Hematopoietic multipotent progenitor cell treated with erythropoietin and hydrocortisone succinate and interleukin-3 and kit ligand, for 6 days (in vitro differentiated cells): ENCODE measurements around the gene CDC42BPB.
"Not testable (repeated sequence)": the region's sequence is repeated elsewhere in the genome, so short reads cannot be mapped to it uniquely, and the experiment has no call there.

ENCODE experiments used
- DNase-seq: peaks from one replicate; pipeline ENCODE4 v3.0.0-alpha.2; 2015

The CDC42BPB gene

DNA sequence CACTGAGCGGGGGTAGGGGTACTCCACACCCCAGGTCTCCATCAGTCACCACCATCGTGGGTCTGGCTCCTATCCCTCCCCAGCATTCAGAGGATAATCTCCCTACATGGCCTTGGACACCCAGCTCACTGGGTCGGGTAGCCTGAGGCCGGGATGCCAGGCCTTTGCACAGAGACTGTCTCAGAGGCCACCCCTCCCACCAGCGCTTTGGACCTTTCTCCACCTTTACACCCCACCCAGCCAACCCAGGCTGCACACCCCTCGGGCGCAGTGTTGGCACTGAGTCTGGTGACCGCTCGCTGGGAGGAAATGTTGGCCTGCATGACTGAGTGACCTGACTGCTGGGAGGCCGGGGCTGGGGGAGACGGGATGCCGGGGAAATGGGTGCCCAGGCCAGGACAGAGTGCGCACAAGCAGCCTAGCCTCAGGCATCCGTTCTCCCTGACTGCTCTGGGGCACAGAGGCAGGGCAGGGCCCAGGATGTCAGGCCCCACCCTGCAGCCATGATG lies 16.1 kb upstream of the CDC42BPB start:
- no peak for DNase-seq

DNA sequence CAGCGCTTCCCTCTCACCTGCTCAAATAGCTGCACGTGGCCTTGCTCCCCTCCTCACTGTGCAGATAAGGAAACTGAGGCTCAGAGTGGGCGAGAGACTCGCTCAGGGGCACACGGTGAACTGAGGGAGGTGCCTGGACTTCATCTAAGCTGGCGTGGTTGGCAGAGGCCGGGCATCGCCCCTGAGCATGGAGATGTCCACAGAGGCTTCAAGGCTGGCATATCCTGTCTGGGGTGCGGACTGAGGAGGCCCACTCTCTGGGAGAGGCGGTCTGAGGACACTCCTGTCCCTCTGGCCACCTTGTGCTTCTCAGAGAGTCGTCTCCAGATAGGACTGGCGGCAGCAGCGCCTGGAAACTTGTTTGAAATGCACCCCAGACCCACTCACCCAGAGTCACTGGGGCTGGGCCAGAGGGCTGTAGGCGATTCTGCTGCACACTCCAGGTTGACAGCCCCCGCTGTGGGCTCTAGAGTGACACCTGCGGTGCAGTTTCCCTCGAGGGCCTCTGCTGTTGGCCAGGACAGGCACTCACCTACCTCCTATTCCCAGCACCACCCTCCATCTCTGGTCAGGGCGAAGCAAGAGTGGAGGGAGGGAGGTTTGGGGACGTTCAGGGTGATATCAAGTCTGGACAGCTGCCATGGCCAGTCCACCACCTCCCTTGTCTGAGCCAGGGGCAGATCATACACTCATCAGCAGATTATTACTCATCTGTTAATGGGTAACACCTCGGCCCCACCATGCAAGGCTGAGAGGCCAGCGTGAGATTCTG lies 15.4 kb upstream of the CDC42BPB start:
- no peak for DNase-seq

DNA sequence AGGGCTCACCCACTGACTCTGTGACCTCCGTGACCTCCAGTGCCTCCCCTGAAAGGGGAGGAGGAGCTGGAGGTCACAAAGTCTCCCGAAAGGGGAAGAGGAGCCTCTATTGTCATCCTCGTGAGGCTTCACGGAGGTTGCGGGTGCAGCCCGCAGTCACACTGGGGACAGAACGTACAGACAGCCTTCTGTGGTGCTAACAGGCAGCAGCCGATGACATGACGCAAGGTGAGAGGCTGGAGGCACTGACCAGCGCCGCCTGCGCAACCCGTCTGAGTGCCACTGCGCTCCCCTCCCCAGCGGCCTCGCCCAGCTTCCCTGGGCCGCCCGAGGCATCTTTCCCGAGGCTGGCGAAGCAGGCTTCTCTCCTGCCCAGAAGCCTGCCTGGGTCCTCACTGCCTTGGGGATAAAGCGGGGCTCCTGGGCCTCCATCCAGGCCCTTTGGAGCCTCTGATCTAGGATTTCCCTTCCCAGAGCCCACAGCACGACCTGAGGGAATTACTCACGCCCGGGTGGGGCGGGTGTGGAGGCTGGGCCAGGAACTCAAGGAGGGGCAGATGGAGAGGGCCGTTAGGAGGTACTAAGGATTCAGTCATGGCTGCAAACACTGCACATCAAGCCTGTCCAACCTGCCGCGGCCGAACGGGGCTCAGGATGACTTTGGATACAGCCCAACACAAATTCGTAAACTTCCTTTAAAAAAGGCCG lies 14.3 kb upstream of the CDC42BPB start:
- no peak for DNase-seq

DNA sequence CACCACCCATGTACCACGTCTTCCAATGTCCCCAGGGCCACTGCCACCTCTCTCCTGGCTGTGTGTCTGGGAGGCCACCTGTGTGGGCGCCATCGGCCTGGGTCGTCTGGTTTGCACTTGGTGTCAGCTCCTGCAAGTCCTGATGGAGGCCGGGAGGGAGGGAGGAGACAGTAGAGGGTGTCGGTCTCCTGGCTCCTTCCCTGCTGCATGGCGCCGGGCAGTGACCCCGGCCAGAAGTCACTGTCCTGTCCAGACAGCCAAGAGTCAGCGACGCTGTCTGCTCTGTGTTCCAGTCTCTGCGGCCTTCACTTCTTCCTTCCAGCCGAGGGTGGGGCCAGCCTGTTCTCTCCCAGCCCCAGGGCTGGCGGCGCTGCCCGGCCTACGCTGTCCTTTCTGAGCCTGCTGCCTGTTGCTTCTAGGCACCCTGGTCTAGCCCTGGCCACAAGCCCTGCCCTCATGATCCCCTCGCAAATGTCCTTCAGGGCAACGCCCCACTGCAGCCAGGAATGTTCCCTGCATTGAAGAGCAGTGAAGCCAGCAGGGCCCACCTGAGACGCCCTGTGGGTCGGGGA lies 13.7 kb upstream of the CDC42BPB start:
- DNase-seq: no peak

DNA sequence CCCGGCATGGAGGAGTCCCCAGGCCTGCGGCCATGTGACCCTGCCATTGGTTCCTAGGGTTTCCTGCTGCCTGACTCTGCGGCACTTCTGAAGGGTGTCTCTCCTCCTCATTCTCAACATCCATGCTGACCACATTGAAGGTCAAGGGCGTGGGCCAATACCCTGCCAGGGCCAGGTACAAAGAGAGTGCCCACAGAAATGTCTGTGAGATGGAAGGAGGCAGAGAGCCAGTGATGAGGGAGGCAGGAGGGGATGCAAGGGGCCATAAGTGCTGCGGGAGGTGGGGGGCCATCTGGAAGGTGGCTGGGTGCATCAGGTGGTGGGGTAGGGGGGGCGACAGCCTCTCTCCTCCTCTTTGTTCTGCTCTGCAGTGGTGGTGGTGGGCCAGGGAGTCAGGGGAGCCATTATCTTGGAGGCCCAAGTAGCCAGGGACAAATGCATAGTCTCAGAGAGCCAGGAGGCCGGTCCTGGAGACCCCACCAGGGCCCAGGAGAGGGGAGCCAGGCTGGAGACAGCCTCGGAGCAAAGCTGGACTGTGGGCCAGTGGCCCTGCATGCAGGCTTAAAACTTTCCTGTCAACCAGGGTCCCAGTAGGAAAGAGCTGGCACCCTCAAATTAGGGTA lies 13.0 kb upstream of the CDC42BPB start:
- no peak for DNase-seq

DNA sequence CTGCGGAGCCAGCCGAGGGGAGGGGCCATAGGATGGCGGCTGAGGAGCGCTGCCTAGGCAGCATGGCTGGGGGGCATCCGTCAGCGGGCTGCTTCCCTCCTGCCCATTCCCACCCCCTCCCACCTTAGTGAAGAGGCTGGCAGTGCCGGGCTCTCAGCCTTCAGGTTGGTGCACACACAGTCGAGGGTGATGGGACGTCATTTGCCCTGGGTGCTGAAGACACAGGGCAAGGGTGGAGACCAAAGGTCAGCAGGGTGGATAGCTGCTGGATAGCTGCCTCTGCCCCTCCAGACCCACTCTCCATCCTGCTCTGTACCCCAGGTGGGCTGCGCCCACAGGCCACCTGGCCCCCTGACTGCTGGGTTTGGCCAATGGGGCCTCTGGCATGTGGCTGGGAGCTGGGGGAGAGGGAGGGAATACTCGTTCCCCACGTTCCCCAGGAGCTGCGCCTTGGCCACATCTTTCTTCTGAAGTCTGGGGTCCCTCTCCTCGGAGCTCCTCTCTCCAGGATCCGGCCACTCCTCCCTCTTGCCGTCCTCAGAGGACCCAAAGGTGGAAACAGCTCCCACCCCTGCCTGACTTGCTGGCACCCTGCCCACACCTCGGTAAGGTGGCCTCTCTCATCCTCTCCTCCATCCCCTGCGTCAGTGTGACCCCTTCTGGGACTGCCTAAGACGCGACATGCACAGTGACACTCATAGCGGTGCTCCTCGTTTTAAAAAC lies 11.2 kb upstream of the CDC42BPB start:
- no peak for DNase-seq

DNA sequence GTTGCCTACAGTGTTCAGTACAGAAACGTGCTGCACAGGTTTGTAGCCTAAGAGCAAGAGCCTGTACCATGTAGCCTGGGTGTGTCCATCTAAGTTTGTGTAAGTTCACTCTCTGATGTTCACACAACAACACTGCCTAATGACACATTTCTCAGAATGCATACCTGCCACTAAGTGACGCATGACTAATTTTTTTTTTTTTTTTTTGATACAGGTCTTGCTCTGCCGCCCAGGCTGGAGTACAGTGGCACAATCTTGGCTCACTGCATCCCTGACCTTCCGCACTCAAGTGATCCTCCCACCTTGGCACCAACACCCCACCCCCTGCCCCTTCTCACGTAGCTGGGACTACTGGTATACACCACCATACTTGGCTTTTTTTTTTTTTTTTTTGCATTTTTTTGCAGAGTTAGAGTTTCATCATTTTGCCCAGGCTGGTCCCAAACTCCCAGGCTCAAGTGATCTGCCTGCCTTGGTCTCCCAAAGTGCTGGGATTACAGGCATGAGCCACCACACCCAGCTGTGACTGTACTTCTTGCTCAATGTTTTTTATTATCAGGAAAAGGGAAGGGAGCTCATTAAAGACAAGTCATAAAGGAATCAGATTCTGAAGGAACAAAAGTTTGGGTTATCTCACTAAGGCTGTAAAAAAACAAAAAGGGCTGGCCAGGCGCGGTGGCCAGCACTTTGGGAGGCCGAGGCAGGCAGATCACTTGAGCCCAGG lies 10.0 kb upstream of the CDC42BPB start:
- DNase-seq: no peak

DNA sequence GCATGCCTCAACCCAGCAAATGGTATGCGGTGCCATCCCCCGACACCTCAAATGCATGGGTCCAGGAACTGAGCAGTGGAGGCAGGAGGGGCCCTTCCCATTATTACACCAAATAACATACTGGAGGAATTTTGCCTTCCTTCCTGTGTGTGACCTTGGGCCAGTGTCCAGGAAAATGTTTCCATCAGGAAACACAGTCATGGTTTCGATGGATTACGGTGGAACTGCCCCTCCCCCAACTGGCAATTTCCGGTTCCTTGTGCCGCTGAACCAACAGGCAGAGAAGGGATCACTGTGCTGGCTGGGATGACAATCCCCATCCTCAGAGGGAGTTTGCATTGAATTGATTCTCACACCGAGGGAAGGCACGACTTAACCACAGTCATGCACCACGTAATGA lies 9.1 kb upstream of the CDC42BPB start:
- no peak for DNase-seq

DNA sequence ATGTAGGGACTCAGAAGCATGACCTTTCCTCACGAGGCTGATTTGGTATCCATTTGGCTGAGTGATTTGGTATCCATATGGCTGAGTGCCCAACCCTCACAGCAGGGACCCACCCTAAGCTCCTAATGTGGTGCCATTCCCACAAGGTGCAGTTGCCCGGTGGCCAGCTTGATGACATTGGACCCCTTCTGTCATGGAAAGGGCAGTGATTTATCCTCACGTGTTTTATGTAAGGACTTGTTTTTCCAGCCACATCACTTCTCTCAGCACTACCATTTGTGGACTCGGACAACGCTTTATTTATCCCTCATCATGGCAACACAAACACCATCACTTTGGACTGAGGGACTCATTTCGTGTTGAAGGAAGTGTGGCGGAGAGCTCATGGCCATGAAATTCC lies 8.5 kb upstream of the CDC42BPB start:
- no peak for DNase-seq

DNA sequence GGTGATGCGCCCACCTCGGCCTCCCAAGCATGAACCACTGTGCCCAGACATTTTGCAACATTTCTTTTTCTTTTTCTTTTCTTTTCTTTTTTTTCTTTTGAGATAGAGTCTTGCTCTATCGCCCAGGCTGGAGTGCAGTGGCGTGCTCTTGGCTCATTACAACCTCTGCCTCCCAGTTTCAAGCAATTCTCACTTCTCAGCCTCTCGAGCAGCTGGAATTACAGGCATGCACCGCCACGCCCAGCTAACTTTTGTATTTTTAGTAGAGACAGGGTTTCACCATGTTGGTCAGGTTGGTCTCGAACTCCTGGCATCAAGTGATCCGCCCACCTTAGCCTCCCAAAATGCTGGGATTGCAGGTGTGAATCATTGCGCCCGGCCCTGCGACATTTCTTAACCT lies 7.6 kb upstream of the CDC42BPB start:
- DNase-seq: no peak

DNA sequence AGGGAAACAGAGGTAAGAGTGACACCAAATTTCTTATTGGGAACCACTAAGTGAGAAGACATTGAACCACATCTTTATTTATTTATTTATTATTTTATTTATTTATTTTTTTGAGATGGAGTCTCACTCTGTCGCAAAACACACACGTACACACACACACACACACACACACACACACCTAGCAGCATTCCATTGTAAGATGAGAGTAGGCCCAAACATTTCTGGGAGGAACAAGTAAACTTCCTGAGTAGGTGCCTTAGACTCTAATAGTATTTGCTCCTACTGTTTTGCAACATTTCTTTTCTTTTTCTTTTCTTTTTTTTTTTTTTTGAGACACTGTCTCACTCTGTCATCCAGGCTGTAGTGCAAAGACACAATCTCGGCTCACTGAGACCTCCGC lies 7.1 kb upstream of the CDC42BPB start:
- DNase-seq: no peak

DNA sequence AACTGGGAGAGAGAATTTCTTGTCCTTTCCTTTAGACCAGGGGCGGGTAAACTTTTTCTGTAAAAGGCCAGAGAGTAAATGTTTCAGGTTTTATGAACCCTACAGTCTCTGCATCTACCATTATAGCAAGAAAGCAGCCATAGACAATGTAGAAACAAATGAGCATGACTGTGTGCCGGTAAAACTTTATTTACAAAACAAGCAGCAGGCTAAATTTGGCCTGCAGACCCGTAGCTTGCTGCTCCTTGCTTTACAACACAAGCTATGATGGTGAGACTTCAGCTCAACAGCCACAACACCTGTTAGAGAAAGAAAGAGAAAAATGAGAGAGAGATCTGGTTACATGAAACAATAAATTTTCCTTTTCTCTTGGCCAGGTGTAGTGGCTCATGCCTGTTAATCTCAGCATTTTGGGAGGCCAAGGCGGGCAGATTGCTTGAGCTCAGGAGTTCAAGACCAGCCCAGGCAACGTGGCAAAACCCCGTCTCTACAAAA lies 4.2 kb upstream of the CDC42BPB start:
- no peak for DNase-seq

DNA sequence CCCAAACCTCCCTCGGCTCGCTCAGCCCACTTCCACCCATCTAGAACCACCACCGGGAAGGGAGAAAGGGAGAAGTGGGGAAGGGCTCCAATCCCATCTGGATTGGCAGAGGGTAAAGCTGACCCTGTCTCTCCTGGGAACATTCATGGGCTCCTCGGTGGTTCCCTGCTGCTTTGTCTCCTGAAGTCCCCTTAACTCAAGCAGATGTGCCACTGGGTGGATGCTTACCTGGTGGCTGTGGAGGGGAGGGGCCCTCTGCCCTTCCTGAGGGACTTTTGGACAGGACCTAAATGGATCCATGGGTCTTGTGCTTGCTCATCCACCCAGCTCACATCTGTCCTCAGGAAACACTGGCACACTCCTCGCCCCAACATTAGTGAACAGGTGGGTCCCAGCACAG lies 2.2 kb upstream of the CDC42BPB start:
- no peak for DNase-seq

DNA sequence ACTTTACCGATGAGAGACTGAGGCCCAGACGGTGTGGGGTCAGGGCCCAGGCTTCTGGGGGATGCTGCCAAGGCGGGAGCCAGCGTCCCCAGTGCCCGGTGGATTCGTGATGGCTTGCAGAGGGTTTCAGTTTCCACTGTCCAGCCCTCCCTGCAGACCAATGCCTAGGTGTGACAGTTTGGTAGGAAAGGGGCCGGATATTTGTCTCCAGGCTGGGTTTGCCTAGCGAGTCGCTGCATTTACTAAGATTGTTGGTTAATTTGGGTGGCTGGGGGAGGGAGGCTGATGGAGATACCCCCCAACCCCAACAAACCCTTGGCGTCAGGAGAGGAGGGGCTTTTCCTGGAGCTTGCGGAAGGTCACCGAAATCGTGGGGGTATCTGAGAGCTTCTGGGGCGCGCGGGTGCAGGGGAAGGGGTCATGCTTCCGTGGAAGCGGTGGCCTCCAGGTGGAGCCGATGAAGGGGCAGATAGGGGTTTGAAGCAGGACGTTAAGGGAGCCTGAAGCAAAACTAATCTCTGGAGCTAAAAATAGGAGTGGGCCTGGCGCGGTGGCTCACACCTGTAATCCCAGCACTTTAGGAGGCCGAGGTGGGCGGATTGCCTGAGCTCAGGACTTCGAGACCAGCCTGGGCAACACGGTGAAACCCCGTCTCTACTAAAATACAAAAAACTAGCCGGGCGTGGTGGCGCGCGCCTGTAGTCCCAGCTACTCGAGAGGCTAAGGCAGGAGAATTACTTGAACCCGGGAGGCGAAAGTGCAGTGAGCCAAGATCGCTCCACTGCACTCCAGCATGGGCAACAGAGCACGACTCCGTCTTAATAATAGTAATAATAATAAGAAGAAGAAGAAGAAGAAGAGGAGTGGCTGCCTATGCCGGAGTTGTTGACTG lies 1.1 kb upstream of the CDC42BPB start:
- no peak for DNase-seq

DNA sequence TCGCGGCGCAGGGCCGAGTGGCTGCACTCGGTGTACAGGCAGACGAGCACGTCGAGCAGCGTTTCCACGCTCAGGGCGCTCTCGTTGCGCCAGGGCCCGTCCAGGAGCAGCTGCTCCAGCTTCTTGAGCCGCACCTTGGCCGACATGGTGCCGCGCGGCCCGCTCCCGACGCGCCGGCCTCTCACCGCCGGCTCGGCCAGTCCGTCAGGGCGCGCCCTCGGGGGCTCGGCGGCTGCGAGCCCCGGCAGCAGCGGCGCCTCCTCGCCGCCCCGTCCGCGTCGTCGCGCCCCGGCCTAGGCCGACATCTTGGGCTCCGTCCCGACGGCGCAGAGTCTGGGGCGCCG lies 349 bp downstream of the CDC42BPB start:
- DNase-seq: peak; percentile 26

DNA sequence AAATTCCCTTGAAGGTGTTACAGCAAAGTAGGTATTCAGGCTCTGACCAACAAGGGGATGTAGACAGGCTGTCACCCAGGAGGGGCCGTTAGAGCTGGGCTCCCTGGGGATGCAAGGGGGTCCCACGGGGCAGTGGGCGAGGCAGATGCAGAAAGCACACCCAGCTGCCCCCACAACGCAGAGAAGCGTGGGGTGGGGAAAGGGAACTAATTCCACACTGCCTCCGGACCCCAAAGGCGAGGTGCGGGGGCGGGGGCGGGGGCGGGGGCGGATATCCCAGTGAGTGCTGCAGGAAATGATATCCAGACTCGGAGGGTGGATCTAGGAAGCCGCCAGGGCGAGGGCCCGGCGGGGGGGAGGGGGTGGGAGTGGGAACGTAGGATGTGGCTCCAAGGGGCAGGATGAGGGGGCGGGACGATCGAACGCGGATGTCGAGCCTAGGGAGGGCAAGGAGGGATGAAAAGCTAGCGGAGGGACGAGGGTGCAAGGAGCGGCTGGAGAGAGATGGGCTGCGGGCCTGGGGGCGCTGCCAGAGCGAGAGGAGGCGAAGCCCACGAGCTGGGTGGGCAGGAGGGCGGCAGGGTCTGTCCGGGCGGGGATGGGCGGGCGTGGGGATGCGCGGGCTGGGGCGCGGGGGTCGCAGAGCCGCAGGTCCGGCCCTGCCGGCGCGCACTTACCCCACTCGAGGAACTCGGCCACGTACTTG lies 874 bp downstream of the CDC42BPB start:
- DNase-seq: peak; percentile 47

DNA sequence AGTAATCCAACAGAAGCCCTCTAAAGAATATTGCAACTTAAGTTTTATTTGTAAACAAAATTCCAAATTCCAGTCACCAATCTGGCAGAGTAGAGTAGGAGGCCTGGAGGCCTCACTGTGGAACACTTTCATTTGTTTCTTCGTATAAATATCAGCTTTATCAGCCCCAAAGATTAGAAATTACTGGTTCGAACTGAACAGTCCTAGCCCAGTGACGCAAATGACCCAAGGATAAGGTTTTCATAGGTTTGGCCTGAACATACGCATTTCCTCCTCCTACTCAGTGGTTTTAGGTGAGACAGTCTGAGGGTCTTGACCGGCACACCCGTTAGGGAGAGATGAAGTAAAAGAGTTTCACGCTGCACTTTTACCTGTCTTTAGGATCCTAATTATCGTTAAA lies 1.7 kb downstream of the CDC42BPB start:
- DNase-seq: no peak

DNA sequence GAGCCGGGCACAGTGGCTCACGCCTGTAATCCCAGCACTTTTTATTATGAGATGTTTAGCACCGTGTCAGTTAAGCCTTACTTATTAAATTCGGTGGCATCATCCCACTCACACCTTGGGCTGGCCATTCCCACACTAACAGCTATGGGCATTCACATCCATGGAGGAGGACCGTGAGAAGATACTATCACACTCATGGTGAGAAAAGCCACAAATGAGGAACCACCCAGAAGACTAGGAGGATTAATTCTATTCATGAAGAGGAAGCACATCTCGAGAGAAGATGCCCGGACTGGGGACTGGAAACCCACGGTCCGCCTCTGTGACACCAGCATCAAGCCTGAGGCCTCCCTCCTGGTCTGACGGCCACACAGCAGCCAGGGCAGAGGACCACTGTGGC lies 4.9 kb downstream of the CDC42BPB start:
- peak; percentile 48 for DNase-seq

DNA sequence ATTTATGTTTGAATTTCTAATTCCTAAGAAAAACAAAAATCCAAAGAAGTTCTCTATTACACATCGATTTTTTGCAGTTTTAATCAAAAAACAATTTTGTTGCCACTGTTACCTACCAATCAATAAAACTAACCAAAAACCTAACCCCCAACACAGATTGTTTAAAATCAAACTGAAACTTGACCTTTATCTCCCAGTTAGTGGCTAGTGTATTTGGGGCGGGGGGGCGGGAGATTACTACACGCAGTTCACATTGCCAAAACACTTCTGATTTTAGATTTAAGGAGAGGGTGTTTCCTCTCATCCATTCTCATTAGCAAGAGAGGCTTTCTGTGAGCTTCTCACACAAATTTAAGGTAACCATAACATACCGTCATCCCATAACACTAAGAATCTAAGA lies 6.4 kb downstream of the CDC42BPB start:
- no peak for DNase-seq

DNA sequence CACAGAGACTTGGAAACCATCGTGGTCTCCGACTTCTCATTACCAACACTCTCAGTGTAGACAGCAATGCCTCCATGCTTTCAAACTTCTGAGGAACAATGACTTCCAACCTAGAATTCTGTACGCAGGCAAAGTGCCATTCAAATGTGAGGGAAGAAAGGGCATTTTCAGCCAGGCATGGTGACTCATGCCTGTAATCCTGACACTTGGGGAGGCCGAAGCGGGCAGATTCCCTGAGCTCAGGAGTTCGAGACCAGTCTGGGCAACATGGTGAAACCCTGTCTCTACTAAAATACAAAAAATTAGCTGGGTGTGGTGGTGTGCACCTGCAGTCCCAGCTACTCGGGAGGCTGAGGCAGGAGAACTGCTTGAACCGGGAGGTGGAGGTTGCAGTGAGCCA lies 9.9 kb downstream of the CDC42BPB start:
- DNase-seq: not testable (repeated sequence)
